SH-SY5Y (cell line): ENCODE results near the gene SLC6A12.

ENCODE experiments used
- GATA2 ChIP-seq: IDR thresholded peaks from 2 replicates; pipeline ENCODE4 v1.6.1; 2011; ENCODE audit warnings: mild to moderate bottlenecking, low read depth, low read length
- GATA3 ChIP-seq: IDR thresholded peaks from 2 replicates; pipeline ENCODE4 v1.6.1; 2011; ENCODE audit warnings: low read depth, mild to moderate bottlenecking, low read length, moderate library complexity

SLC6A12 gene

DNA sequence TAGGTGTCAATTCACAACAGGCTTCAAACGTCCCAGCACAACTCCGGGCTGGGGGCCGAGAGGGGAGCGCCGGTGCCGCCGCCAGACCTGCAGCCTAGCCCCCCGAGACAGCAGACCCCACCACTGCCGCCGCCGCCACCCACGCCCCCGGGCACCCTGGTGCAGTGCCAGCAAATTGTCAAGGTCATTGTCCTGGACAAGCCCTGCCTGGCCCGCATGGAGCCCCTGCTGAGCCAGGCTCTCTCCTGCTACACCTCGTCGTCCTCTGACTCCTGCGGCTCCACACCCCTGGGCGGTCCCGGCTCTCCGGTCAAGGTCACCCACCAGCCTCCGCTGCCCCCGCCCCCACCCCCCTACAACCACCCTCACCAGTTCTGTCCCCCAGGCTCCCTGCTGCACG is 39.4 kb downstream of the SLC6A12 start:
- no peak for TF ChIP-seq GATA2
- no peak for TF ChIP-seq GATA3

DNA sequence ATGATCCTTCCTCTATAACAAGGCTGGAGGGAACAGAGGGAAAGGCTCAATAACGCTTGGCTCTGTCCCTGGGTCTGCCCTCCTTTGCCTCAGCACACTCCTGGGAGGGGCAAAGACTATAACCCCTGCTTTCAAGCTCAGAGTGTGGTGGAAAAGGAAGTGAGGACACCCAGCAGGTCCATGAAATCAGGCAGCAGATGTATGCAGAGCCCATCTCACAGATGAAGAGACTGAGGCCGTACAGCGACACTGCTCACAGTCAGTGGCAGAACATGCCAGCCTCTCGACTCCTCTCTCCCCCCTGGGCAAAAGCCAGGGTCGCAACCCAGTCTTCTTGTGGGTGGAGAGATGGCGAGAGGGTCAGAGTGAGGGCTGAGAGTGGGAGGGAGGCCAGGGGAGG is 39.8 kb downstream of the SLC6A12 start:
- TF ChIP-seq GATA3 (no peak), GATA2 (no peak)

DNA sequence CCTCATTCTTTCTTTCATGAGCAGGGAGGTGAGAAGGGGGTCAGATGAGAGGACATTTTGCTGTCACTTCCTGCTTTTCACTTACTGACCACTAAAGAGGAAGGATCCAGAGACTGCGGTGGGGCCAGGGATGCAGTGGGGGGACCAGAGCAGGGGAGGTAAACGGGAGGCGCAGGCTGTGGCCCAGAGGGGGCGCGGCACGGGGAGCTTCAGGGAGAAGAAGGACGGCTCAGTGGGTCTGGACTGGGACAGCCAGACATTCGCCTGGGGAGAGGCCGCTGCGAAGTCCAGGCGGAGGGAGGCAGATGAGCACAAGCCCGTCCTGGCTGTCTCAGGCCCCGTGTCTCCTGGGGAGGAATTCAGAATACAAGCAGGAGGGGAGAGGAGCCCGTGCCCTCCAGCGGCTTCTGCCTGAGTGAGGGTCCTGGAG is 41.2 kb downstream of the SLC6A12 start:
- TF ChIP-seq GATA2 (no peak), GATA3 (no peak)

DNA sequence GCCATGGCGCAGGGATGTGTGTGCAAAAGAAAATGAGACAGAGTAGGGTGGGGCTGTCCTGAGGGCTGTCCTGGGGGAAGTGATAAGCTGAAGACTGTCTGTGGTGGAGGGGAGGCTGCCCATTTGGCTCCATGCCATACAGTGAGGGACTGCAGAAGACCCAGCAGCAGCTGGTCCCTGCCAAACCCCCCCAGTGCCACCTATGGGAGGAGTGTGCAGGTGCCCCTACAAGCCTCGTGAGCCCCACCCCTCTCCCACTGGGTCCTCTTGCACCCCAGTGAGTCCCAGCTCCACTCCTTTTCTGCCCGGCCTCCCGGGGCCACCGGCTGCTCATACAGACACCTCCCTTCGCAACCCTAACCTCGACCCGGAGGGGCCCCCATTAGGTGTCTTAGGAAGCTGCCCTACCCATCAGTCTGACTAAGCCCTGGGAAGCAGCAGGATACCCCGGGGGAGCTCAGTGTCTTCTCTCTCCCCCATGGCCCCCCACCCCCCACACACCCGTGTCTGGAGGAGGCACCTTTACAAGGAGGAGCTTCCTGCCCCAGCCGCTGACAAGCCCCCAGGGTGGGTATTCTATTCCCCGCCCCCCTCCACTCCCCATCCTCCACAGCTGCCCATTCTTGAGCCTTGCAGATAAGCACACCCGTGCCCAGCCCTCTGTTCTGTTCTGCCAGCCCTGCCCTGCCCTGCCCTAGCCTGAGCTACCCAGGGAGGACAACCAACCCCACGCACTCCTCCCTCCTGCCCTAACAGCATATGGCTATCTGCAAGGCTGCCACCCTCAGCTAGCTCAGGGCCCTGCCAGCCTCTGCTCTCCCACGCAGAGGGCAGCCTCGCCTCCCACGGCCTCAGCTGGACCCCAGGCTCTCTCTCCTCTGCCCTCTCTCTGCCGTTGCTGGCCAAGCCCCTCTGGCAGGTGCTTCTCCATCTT is 41.9 kb downstream of the SLC6A12 start:
- TF ChIP-seq GATA3 (no peak), GATA2 (no peak)

DNA sequence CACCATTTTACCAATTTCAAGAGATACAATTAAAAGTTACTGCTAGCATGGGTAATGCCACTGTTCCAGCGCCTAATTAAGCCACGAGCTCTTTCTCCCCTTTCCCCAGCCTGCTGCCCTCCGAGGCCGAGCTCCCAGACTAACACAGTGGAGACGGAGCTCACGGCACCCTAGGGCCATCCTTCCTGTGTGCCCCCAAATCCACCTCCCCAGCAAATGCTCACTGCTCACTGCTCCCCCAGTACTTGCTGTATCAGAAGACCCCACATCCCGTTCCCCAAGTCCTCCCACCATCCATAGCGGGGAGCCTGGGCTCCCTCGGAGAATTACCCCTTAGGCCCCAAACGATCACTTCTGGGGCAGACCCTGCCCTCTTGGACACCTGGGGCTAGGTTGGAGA is 42.7 kb downstream of the SLC6A12 start:
- TF ChIP-seq GATA2 (no peak), GATA3 (no peak)

DNA sequence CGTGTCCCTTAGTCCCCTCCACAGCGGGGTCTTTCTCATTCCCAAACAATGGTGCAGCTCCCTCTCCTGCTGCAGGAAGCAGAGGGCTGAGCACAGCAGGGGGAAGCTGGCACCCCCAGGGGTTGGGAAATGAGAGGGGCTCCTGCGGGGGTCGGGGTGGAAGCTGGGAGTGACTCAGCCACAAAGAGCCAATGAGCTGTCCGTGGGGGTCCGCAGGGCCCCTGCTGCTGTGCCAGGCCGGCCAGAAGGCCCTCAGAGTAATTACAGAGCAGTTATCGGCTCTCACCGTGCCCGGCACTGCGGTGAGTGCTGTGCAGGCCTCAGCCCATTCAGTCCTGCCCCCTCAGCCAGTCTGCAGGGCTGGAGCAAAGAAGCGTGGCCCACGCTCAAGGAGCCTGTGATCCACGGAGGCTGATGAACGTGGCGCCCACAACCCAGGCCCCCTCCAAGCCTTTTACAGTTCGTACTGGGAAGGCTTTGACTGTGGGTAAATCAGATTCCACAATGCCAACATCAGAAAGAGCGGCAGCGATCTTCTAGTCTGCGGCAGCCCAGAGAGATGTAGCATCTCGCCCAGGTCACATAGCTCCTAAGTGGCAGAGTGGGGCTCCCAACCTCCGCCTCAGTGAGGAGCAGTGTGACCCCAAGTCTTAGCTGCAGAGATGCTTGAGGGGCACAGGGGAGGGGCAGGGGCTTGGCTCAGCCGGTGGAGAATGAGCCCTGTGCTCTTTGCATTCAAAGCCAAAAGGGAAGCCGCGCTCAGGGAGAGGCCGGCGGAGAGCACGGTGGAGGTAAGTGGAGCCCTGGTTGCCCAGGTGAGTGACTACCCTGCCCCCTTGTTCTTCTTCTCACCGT is 43.4 kb downstream of the SLC6A12 start:
- no peak for TF ChIP-seq GATA2
- no peak for TF ChIP-seq GATA3

DNA sequence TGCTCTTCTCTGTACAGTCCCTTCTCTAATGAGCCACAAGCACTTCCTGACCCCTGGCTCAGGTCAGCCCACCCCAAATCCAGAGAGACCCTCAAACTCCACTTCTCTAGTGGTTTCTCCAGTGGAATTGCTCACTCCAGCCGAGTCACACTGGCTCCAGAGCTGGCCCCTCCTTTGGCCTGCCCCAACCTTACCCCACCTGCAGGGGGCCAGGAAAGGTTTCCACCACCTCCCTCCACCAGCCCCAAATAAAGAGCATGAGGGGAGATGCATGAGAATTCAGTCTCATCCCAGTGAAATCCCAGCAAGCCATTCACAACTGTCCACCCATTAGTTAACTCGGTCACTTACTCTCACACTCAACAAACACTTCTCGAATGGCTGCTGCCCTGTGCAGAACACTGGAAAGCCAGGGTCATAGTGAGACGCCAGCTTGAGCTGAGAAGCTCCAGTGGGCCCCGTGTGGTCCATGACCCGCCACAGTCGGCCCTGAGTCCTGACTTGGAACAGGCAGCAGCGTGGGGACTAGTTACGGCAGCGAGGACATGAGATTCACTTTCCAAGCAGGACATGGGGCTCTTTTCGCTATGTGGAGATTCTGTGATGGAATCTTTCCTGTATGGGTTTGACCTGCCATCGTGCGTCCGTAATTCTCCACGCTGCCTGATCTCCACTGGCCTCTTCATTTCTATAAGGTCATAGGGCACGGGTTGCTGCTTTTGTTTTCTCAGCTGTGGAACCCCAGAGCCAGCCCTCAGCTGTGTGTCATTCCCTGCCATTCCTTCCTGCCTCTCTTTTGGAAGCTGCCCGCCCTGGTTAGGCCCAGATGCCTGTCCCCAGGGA is 44.2 kb downstream of the SLC6A12 start:
- TF ChIP-seq GATA2 (no peak), GATA3 (no peak)

DNA sequence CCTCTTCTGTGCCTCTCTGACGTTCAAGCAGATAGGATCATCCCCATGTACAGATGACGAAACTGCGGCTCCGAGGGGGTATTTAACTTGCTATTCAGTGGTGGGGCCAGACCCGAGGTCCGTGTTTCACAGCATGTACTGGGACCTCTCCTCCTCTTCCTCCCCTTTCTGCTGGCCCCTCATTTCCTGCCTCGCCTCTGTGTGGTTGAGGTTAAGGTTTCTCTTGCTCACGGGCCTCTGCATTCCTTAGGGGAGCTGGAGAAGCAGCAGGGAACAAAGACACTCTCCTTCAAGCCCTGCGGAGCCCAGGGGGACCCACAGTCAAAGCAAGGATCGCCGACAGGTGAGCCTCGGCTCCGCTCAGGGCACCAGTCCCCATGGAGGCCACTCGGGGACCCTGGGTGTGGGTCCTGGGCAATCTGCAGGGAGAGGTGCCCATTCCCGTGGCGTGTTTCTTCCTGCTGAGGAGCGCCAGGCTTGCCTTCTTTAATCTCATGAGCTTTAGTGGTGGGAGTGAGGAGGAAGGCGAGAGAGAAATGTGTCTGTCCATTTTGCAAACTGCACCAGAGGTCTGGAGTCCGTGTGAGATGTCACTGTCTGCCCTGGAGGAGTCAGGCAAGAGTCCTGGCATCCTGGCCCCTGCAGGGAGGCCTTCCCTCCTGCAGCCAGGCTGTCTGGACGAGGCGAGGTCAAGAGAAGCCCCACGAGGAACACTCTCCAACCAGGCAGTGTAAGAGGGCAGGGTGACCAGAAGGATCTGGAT is 45.0 kb downstream of the SLC6A12 start:
- TF ChIP-seq GATA3 = no peak
- TF ChIP-seq GATA2 = no peak

DNA sequence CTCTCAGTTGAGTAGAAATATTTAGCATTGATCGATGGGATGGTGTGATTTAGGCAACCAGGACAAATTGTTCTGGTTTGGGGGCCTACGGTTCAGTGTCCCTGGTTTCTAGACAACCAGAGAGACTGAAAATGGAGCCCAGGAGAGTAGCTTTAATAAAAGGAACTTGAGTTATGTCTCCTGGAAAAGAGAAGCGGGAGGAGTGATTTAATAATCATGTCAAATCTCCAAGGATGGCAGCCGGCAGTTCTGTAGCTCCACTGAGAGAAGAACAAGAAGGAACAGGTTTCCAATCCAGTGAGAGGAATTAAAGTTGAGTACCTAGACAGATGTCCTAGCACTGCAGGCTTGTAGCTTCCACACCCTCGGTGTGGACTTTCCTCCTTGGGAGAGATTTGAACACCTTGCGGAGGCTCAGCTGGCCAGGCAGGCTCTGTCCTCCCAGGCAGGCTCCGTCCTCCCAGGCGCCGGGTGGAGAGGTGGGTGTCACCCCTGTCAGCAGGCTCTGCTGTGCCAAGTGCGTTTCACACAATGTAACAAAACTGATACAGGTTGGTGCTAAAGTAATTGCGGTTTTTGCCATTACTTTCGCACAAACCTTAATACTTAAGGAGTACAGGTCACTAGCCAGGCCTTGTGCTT is 45.9 kb downstream of the SLC6A12 start:
- TF ChIP-seq GATA3 = no peak
- no peak for TF ChIP-seq GATA2

DNA sequence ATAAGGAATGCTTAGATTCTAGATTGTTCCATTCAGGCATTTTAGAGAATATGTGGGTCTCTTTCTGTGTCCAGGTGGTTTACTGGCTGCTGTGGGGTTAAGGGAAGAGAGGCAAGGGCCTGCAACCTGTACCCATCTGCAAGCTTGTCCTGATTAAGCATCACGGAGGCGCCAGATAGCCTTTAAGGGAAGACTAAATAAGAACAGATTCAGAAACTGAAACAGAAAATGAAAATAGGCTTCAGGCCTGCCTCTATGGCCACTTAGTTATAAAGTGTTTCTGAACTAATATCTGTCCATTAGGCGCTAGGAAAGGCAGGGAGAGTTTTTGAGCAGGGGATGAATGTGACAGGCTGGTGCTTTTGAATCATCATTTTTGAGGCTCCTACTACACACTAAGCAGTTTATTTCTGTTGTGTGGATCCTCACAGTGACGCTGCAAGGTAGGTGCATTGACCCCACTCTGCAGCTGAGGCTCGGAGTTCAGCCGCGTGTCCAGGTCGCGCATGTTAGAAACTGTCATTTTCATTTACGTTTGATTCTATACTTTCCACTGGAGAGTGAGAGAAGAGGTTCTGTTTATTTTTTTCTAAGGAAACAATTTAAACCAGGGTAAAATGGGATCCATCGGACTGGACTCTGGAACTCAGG is 47.4 kb downstream of the SLC6A12 start:
- no peak for TF ChIP-seq GATA3

DNA sequence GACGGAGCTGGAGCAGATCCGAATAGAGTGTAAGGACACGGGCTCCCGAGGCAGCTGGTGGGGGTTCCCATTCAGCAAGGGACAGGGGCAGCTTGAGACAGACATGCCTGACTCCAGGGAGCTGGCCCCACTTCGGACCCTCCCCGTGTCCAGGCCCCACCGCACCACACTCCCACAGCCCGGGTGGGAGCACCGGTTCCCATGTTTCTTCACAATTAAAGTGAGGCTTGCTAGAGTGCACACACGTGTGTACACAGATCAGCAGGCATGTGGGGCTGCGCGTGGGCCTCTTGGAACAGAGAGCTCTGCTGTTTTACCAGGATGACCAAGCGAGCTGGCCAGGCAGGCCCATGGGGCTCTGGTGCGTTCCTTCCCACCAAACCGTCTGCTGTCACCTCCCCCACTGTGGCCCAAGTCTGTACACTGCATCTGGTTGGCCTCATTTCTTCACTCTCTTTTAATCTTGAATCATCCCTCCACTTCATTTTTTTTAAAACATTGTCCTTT is 48.0 kb downstream of the SLC6A12 start:
- TF ChIP-seq GATA3 (no peak), GATA2 (no peak)

DNA sequence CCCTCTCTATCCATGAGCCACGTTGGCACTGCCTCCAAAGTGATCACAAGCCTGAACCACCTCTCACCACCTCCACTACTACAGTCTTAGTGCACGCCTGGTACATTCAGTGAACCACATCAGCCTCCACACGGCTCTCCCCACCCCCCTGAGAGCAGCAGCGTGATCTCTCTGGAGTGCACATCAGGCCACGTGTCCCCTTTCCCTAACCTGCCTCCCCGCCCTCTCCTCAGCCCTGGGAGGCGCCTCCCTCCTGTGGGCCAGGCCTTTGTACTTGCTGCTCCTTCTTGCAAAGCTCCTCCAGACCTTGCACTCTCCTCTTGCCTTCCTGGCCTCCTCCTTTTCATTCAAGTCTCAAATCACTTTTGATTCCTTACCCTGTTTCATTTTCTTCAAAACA is 49.8 kb downstream of the SLC6A12 start:
- TF ChIP-seq GATA3 = no peak
- TF ChIP-seq GATA2 = no peak

DNA sequence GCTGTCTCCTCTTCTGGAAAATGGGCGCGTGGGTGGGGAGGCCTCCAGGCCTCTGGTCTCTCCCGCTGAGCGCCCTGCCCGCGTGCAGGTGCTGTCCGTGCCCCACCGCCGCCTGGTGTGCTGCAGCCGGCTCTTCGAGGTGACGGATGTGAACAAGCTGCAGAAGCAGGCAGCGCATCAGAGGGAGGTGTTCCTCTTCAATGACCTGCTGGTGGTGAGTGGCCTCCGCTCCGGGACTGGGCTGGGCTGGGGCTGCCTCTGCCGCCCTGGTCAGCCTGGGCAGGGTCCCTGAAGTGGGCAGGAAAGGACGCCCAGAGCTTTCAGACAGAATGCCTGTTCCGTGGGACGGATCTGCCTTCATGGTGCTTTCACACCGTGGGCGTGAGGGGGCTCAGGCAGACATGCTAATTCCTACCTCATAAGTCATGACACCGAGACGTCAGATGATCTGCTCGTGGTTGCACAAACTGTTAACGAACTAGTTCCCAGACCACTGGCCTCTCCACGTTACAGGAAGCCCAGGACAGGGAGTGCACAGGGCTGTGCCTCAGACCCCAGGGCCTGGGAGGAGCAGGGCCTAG is 50.5 kb downstream of the SLC6A12 start:
- TF ChIP-seq GATA2 = no peak
- TF ChIP-seq GATA3 = no peak
